Measurements from ENCODE around the gene TNFRSF19. TPM values are rescaled to one million over a fixed set of nuclear protein-coding genes. Genes with fewer than 3 reads are reported as not detected.

TNFRSF19 gene
- total and polyA plus RNA-seq, 2 of the 13 experiments (the other 11 are each of a cell fraction or from before 2014, with no cell fraction given), result 75.3 to 77.7 TPM

DNA sequence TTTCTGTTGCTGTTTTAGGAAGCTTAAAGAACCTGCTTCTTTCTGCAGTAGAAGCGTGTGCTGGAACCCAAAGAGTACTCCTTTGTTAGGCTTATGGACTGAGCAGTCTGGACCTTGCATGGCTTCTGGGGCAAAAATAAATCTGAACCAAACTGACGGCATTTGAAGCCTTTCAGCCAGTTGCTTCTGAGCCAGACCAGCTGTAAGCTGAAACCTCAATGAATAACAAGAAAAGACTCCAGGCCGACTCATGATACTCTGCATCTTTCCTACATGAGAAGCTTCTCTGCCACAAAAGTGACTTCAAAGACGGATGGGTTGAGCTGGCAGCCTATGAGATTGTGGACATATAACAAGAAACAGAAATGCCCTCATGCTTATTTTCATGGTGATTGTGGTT lies 103.1 kb downstream of the TNFRSF19 start:
- Histone ChIP-seq H4K20me1 (ENCODE audit: insufficient read depth, low read length) (no peaks in the 10 kb centered on the region), H3K27me3 (ENCODE audit: control insufficient read depth in 1 of 2, insufficient read depth in 2 of 2, low read length in 2 of 2) (no peaks in the 10 kb centered on the region), H3K4me1 (ENCODE audit: insufficient read depth, low read length) (peaks cover 19% of the 10 kb centered on the region), H3K79me2 (ENCODE audit: insufficient read depth, low read length) (no peaks in the 10 kb centered on the region), H3K9me3 (ENCODE audit: low read length) (no peaks in the 10 kb centered on the region), H3K36me3 (replicated peaks in 1 of 2; ENCODE audit: control insufficient read depth in 1 of 2, insufficient read depth in 2 of 2, low read length in 2 of 2) (peaks cover 18 to 60% of the 10 kb centered on the region in 2 experiments), H2AFZ (ENCODE audit: low read length) (no peak overlapping the region), H3K9ac (ENCODE audit: insufficient read depth, low read depth, low read length) (no peak overlapping the region), H3K4me3 (replicated peaks in 1 of 3; ENCODE audit: insufficient read depth in 1 of 3, low read depth in 2 of 3, low read length in 3 of 3) (no peak overlapping the region), H3K4me2 (ENCODE audit: low read depth, low read length) (no peak overlapping the region), H3K27ac (ENCODE audit: extremely low read length, insufficient read depth, low read length) (no peak overlapping the region)
- TF ChIP-seq ZGPAT (CRISPR knock-in tag; IDR thresholded peaks at IDR 0.05) (no peak), HNF4G (IDR thresholded peaks at IDR 0.05; ENCODE audit: borderline replicate concordance, low read depth, low read length) (no peak), HNF4G (CRISPR knock-in tag; IDR thresholded peaks at IDR 0.05; ENCODE audit: borderline replicate concordance, low read depth) (no peak), ATRX (CRISPR knock-in tag; IDR thresholded peaks at IDR 0.05; ENCODE audit: borderline replicate concordance) (no peak), ZNF180 (CRISPR knock-in tag; IDR thresholded peaks at IDR 0.05; ENCODE audit: borderline replicate concordance, low read depth) (no peak), ZNF280B (CRISPR knock-in tag; IDR thresholded peaks at IDR 0.05; ENCODE audit: borderline replicate concordance) (no peak), ZNF691 (CRISPR knock-in tag; IDR thresholded peaks at IDR 0.05; ENCODE audit: borderline replicate concordance, low read depth) (no peak), KDM3A (CRISPR knock-in tag; IDR thresholded peaks at IDR 0.05; ENCODE audit: low read depth) (no peak), ARHGAP35 (CRISPR knock-in tag; IDR thresholded peaks at IDR 0.05; ENCODE audit: borderline replicate concordance) (no peak)
- TF ChIP-seq, protein P1, sequence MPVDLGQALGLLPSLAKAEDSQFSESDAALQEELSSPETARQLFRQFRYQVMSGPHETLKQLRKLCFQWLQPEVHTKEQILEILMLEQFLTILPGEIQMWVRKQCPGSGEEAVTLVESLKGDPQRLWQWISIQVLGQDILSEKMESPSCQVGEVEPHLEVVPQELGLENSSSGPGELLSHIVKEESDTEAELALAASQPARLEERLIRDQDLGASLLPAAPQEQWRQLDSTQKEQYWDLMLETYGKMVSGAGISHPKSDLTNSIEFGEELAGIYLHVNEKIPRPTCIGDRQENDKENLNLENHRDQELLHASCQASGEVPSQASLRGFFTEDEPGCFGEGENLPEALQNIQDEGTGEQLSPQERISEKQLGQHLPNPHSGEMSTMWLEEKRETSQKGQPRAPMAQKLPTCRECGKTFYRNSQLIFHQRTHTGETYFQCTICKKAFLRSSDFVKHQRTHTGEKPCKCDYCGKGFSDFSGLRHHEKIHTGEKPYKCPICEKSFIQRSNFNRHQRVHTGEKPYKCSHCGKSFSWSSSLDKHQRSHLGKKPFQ (CRISPR knock-in tag; IDR thresholded peaks at IDR 0.05; ENCODE audit: insufficient replicate concordance), result no peak
- ChIA-PET POLR2A (interaction anchor here (1.3 to 2.3 kb wide), 2 partner anchors 17 to 19 kb away, joined by 4 to 7 read pairs; no protein-coding TSS in a partner anchor), CTCF (ENCODE audit: low intra/inter-chr PET ratio, low total read pairs) (no interaction called here)
- 84% methylated on average over 4 of the region's 4 CpGs for WGBS (ENCODE audit: low lambda C conversion rate)
- intact Hi-C loops (cut with micrococcal nuclease; ENCODE audit: unreplicated experiment), result no loop called here
- DNase-seq (ENCODE audit: low spot score) (no peak), FAIRE-seq (no peak), ATAC-seq (no peak)
- no TSS peak for BruUV-seq (replicated peaks)
- in situ Hi-C loops (cut with HindIII; ENCODE audit: extremely low pct_ligation_motif_present, low pct_unique_long_range_greater_than_20kb), result no loop called here
